HepG2 (cell line): ENCODE data around the gene NDUFB7. TPM values are rescaled to one million over a fixed set of nuclear protein-coding genes. Genes with fewer than 3 reads are reported as not detected.
"Not testable (repeated sequence)": the region's sequence is repeated elsewhere in the genome, so short reads cannot be mapped to it uniquely, and the experiment has no call there.

Experiments
- ATAC-seq: fragments of 200-7000 bp; cut with Tn5 transposase; 3 replicates; pipeline ENCODE4 v1.9.1; 2020; ENCODE audit warnings: mild to moderate bottlenecking, moderate library complexity
- BruUV-seq: library from RNA; stranded (reverse); fragments of 400-500 nt; replicated peaks from 2 replicates; lab custom pipeline; 2021; lab: Mats Ljungman, UMichigan
- CTCF ChIA-PET: fragments of 300-600 bp; formaldehyde crosslinking; extraction: SDS; loops from one replicate; lab custom pipeline; 2021; ENCODE audit warnings: low total read pairs, inconsistent platforms, low intra/inter-chr PET ratio; lab: Yijun Ruan, JAX
- POLR2A ChIA-PET: fragments of 350-600 bp; sonication (Branson Sonifier 250); formaldehyde crosslinking; loops from one replicate; lab custom pipeline; 2020; ENCODE audit warnings: antibody characterized with exemption, inconsistent platforms; lab: Yijun Ruan, JAX
- DNase-seq: peaks from one replicate; pipeline ENCODE4 v3.0.0-alpha.2; 2015; ENCODE audit warnings: low spot score
- FAIRE-seq: peaks from 3 replicates; lab custom pipeline; 2011; peaks lifted over from hg19 to GRCh38; lab: Jason Lieb, UNC
- H2AFZ ChIP-seq: one replicate; pipeline ENCODE4 v1.6.1; 2011; ENCODE audit warnings: low read length, inconsistent platforms
- H3K27ac ChIP-seq: fragments of 300-600 bp; 3 replicates; pipeline ENCODE4 v1.8.0; 2011; ENCODE audit warnings: mixed run types, mild to moderate bottlenecking, mixed read lengths, low read length, inconsistent platforms; ENCODE audit not compliant: insufficient read depth; ENCODE audit errors: extremely low read length
- H3K27me3 ChIP-seq, 2 experiments: fragments of 200-600 bp in 1 of 2; 2 replicates in 1 of 2; 3 replicates in 1 of 2; pipeline versions ENCODE4 v1.6.0 to v1.8.0; 2011; ENCODE audit warnings: low read length in 2 of 2, mild to moderate bottlenecking in 2 of 2, moderate library complexity in 2 of 2, inconsistent platforms in 1 of 2; ENCODE audit not compliant: insufficient read depth in 2 of 2, control insufficient read depth in 1 of 2
- H3K36me3 ChIP-seq, 2 experiments: fragments of 200-600 bp in 1 of 2; replicated peaks in 1 of 2; 2 replicates in 1 of 2; 3 replicates in 1 of 2; pipeline versions ENCODE4 v1.5.1 to v1.8.0; 2011; ENCODE audit warnings: low read length in 2 of 2, inconsistent platforms in 1 of 2; ENCODE audit not compliant: insufficient read depth in 2 of 2, control insufficient read depth in 1 of 2
- H3K4me1 ChIP-seq: 2 replicates; pipeline ENCODE4 v1.5.1; 2012; ENCODE audit warnings: low read length, inconsistent platforms; ENCODE audit not compliant: insufficient read depth
- H3K4me2 ChIP-seq: 2 replicates; pipeline ENCODE4 v1.6.0; 2011; ENCODE audit warnings: low read depth, low read length, inconsistent platforms
- H3K4me3 ChIP-seq, 3 experiments: fragments of 200-600 bp in 1 of 3; sonication (generic), shearing (Covaris generic) in 1 of 3; replicated peaks in 1 of 3; 2 replicates each; pipeline ENCODE4 v1.5.1; 2011 to 2016; ENCODE audit warnings: low read length in 3 of 3, inconsistent platforms in 2 of 3, low read depth in 2 of 3, mild to moderate bottlenecking in 2 of 3, control low read depth in 1 of 3, mixed read lengths in 1 of 3; ENCODE audit not compliant: insufficient read depth in 1 of 3
- H3K79me2 ChIP-seq: one replicate; pipeline ENCODE4 v1.6.1; 2011; ENCODE audit warnings: low read length, inconsistent platforms; ENCODE audit not compliant: insufficient read depth
- H3K9ac ChIP-seq: 2 replicates; pipeline ENCODE4 v1.6.0; 2011; ENCODE audit warnings: mild to moderate bottlenecking, low read depth, low read length, inconsistent platforms; ENCODE audit not compliant: insufficient read depth
- H3K9me3 ChIP-seq: 2 replicates; pipeline ENCODE4 v1.5.1; 2012; ENCODE audit warnings: mild to moderate bottlenecking, low read length
- H4K20me1 ChIP-seq: 2 replicates; pipeline ENCODE4 v1.6.0; 2011; ENCODE audit warnings: inconsistent platforms, mild to moderate bottlenecking, low read length, moderate library complexity; ENCODE audit not compliant: insufficient read depth
- AGO2 ChIP-seq: fragments of 200-400 bp; formaldehyde crosslinking; optimal IDR thresholded peaks from 2 replicates; pipeline ENCODE3; 2017; ENCODE audit warnings: mild to moderate bottlenecking, low read depth, low read length, moderate library complexity
- ARHGAP35 ChIP-seq: sonication (generic); formaldehyde crosslinking; IDR thresholded peaks from 2 replicates; pipeline ENCODE4 v1.9.0; 2022; ENCODE audit warnings: mild to moderate bottlenecking, inconsistent platforms, moderate library complexity, missing genetic modification reagents, borderline replicate concordance
- NR2F1 ChIP-seq, 2 experiments: fragments of 450-650 bp in 1 of 2; formaldehyde crosslinking in 1 of 2; IDR thresholded peaks; 2 replicates each; pipeline versions ENCODE4 v1.5.0 to v1.6.1; 2016 to 2020; ENCODE audit warnings: mild to moderate bottlenecking in 1 of 2, missing compliant biosample characterization in 1 of 2, missing genetic modification reagents in 1 of 2, moderate library complexity in 1 of 2
- NR2F6 ChIP-seq, 2 experiments: IDR thresholded peaks; 2 replicates each; pipeline ENCODE4 v1.6.1; 2016; ENCODE audit warnings: antibody characterized with exemption in 1 of 2, mild to moderate bottlenecking in 1 of 2
- RARA ChIP-seq: IDR thresholded peaks from 2 replicates; pipeline ENCODE4 v1.6.1; 2016; ENCODE audit warnings: missing genetic modification reagents, missing compliant biosample characterization
- ZBTB3 ChIP-seq: sonication (generic); formaldehyde crosslinking; IDR thresholded peaks from 2 replicates; pipeline ENCODE4 v1.4.0; 2020; ENCODE audit warnings: low read depth, mild to moderate bottlenecking, moderate library complexity, missing genetic modification reagents, borderline replicate concordance
- WGBS: methylation state at CpG from one replicate; pipeline ENCODE4 v1.1.6; 2017; ENCODE audit warnings: low lambda C conversion rate; 5-methylcytosine and 5-hydroxymethylcytosine counted together
- in situ Hi-C: cut with HindIII; loops from 2 replicates; pipeline ENCODE4 v1.10.0; 2017; ENCODE audit warnings: low pct_unique_long_range_greater_than_20kb; ENCODE audit not compliant: extremely low pct_ligation_motif_present
- intact Hi-C: fragments of 100-400 bp; cut with micrococcal nuclease; formaldehyde crosslinking; loops from one replicate; pipeline ENCODE4 v1.10.0; 2022; ENCODE audit not compliant: unreplicated experiment
- polyA plus RNA-seq, 8 experiments: library from polyadenylated mRNA; depleted of rRNA in 3 of 8; stranded (reverse) in 7 of 8; unstranded in 1 of 8; fragments of >200 nt; fragmentation: Illumina TruSeq in 4 of 8; extraction: Trizol in 4 of 8; gene quantifications; 2 replicates each; pipeline versions ENCODE4 v1.2.1 to v1.2.3, GENCODE V29; 2011 to 2016; ENCODE audit warnings: low read depth in 4 of 8, missing spikeins in 1 of 8, mixed read lengths in 1 of 8; ENCODE audit not compliant: insufficient read depth in 1 of 8
- total RNA-seq, 5 experiments: library from RNA; depleted of rRNA; stranded (reverse); fragments of >200 nt; fragmentation: Illumina TruSeq; extraction: Trizol; gene quantifications; 2 replicates each; pipeline ENCODE4 v1.2.3, GENCODE V29; 2016; ENCODE audit warnings: low read depth in 1 of 5

The NDUFB7 gene
- total and polyA plus RNA-seq, 2 of the 13 experiments (the other 11 are each of a cell fraction or from before 2014, with no cell fraction given), result 156 to 198 TPM

GRCh38 chr19:14553042-14553938, 18.6 kb downstream of the NDUFB7 start:
- in situ Hi-C loops, result no loop called here
- peaks cover 35% of the 10 kb centered on the region for H3K79me2 ChIP-seq
- POLR2A ChIA-PET, result interaction anchor here (1.4 to 2.6 kb wide), 4 partner anchors 19 to 57 kb away, joined by 6 to 17 read pairs (median 12); partner anchors contain the start of genes DNAJB1, GIPC1 and NDUFB7
- no peak for FAIRE-seq
- BruUV-seq, result no TSS peak
- H3K4me1 ChIP-seq, result peaks cover 61% of the 10 kb centered on the region
- H3K9ac ChIP-seq, result peak overlapping the region; percentile 36; the same call in 1 of the 2 replicates
- H3K27ac ChIP-seq, result peak overlapping the region; percentile 66
- TF ChIP-seq ARHGAP35 (CRISPR knock-in tag) (no peak; the same call in 1 of the 2 replicates), AGO2 (peak; percentile 27), ZBTB3 (CRISPR knock-in tag) (no peak)
- TF ChIP-seq, all 625 proteins: peak for 1
- intact Hi-C loops, result no loop called here
- DNase-seq, result no peak
- Histone ChIP-seq H3K27me3 (no peaks in the 10 kb centered on the region), H3K36me3 (peaks cover 2 to 5% of the 10 kb centered on the region in 2 experiments; a peak in 2 of 5 replicates), H3K4me3 (no peak overlapping the region; a peak in 1 of 6 replicates), H3K4me2 (peak overlapping the region; percentile 54; the same call in 1 of the 2 replicates), H2AFZ (no peak overlapping the region), H3K9me3 (no peaks in the 10 kb centered on the region), H4K20me1 (no peaks in the 10 kb centered on the region; the same call in 1 of the 2 replicates)
- CTCF ChIA-PET, result interaction anchor here (1.3 kb wide), 1 partner anchor 78 kb away, joined by 3 read pairs; the partner anchor contains the start of gene PTGER1
- ATAC-seq, result no peak
- 97% methylated on average over 16 of the region's 35 CpGs for WGBS

- in situ Hi-C loops, FAIRE-seq, H3K27me3 ChIP-seq, H3K4me2 ChIP-seq, H2AFZ ChIP-seq, DNase-seq, intact Hi-C loops, H3K9ac ChIP-seq, H4K20me1 ChIP-seq, H3K9me3 ChIP-seq, H3K36me3 ChIP-seq, H3K4me3 ChIP-seq, ATAC-seq, BruUV-seq, H3K27ac ChIP-seq: not testable (repeated sequence)
- Histone ChIP-seq H3K4me1 (peaks cover 61% of the 10 kb centered on the region), H3K79me2 (peaks cover 33% of the 10 kb centered on the region)
- ChIA-PET POLR2A (interaction anchor here (1.0 to 1.4 kb wide), 4 partner anchors 33 to 39 kb away, joined by 3 to 18 read pairs (median 5); partner anchors contain the start of gene DNAJB1), CTCF (interaction anchor here (1.3 kb wide), 1 partner anchor 46 kb away, joined by 5 read pairs; no protein-coding TSS in a partner anchor)
- TF ChIP-seq NR2F1 (CRISPR knock-in tag; IDR thresholded peaks at IDR 0.05) (peak in 1 of 2 experiments; percentile 38; a peak in 1 of 4 replicates), NR2F6 (IDR thresholded peaks at IDR 0.05) (0 out of 2 replicates have a peak, but pooled peaks have one; percentile 8), NR2F6 (CRISPR knock-in tag; IDR thresholded peaks at IDR 0.05) (0 out of 2 replicates have a peak, but pooled peaks have one; percentile 17), RARA (CRISPR knock-in tag) (peak; percentile 52)
- 48% methylated on average over 8 of the region's 8 CpGs for WGBS
These were observed 19.9 kb downstream of the NDUFB7 start for GRCh38 chr19:14552006-14552360.
